GM19324 (cell line): ENCODE results near the gene UBAC2.
"Not testable (repeated sequence)": the region's sequence is repeated elsewhere in the genome, so short reads cannot be mapped to it uniquely, and the experiment has no call there.

Source experiments
- ATAC-seq: cut with Tn5 transposase; IDR thresholded peaks from one replicate; pipeline ENCODE4 v1.9.1; 2021; ENCODE audit warnings: mild to moderate bottlenecking, moderate library complexity; ENCODE audit not compliant: unreplicated experiment, low FRiP score

The UBAC2 gene

GRCh38 chr13:99182439-99182838 is 18.2 kb upstream of the UBAC2 start:
- ATAC-seq = no peak

- no peak for ATAC-seq
Observed at GRCh38 chr13:99185606-99186005, 15.0 kb upstream of the UBAC2 start.

GRCh38 chr13:99190147-99190985 is 10.3 kb upstream of the UBAC2 start:
- ATAC-seq = no peak

GRCh38 chr13:99191336-99191899 is 9.2 kb upstream of the UBAC2 start:
- no peak for ATAC-seq

- no peak for ATAC-seq
Observed at GRCh38 chr13:99191900-99192399, 8.7 kb upstream of the UBAC2 start.

GRCh38 chr13:99192480-99192879 is 8.2 kb upstream of the UBAC2 start:
- ATAC-seq = no peak

- no peak for ATAC-seq
Observed at GRCh38 chr13:99193152-99193551, 7.5 kb upstream of the UBAC2 start.

GRCh38 chr13:99196466-99197116 is 4.1 kb upstream of the UBAC2 start:
- no peak for ATAC-seq

- ATAC-seq = no peak
Observed at GRCh38 chr13:99197117-99197651, 3.5 kb upstream of the UBAC2 start.

GRCh38 chr13:99199541-99200431 is 868 bp upstream of the UBAC2 start:
- no peak for ATAC-seq

- ATAC-seq = no peak
Observed at GRCh38 chr13:99203601-99204579, 3.2 kb downstream of the UBAC2 start.

GRCh38 chr13:99205621-99206220 is 5.1 kb downstream of the UBAC2 start:
- no peak for ATAC-seq

GRCh38 chr13:99206226-99206625 is 5.6 kb downstream of the UBAC2 start:
- no peak for ATAC-seq

- ATAC-seq = no peak
Observed at GRCh38 chr13:99206873-99207272, 6.2 kb downstream of the UBAC2 start.

- ATAC-seq = no peak
Observed at GRCh38 chr13:99207511-99207910, 6.9 kb downstream of the UBAC2 start.

GRCh38 chr13:99208185-99208584 is 7.5 kb downstream of the UBAC2 start:
- no peak for ATAC-seq

- no peak for ATAC-seq
Observed at GRCh38 chr13:99208845-99209527, 8.3 kb downstream of the UBAC2 start.

- ATAC-seq = not testable (repeated sequence)
Observed at GRCh38 chr13:99210627-99211026, 10.0 kb downstream of the UBAC2 start.
